Measurements from ENCODE around the gene ADAMTS3. TPM values are rescaled to one million over a fixed set of nuclear protein-coding genes. Genes with fewer than 3 reads are reported as not detected.

Gene ADAMTS3
- total RNA-seq, 1 experiment from 2014 or later: not detected

GRCh38 chr4:72410158-72410557 lies 158.9 kb downstream of the ADAMTS3 start:
- DNase-seq (ENCODE audit: low spot score): no peak

DNA sequence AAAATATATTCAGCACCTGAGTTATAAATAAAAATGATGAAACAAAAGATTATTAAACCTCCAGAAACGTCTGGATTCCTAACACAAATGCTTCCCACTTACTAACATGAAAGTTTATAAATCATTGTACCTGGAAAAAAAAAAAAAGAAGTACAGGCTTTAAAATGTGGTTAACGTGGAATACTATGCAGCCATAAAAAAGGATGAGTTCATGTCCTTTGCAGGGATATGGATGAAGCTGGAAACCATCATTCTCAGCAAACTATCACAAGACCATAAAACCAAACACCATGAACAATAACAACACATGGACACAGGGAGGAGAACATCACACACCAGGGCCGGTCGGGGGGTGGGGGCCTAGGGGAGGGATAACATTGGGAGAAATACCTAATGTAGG lies 160.5 kb downstream of the ADAMTS3 start:
- no peak for DNase-seq (ENCODE audit: low spot score)

GRCh38 chr4:72405417-72405816 lies 163.6 kb downstream of the ADAMTS3 start:
- DNase-seq (ENCODE audit: low spot score): no peak

GRCh38 chr4:72397314-72397713 lies 171.7 kb downstream of the ADAMTS3 start:
- DNase-seq (ENCODE audit: low spot score): no peak

DNA sequence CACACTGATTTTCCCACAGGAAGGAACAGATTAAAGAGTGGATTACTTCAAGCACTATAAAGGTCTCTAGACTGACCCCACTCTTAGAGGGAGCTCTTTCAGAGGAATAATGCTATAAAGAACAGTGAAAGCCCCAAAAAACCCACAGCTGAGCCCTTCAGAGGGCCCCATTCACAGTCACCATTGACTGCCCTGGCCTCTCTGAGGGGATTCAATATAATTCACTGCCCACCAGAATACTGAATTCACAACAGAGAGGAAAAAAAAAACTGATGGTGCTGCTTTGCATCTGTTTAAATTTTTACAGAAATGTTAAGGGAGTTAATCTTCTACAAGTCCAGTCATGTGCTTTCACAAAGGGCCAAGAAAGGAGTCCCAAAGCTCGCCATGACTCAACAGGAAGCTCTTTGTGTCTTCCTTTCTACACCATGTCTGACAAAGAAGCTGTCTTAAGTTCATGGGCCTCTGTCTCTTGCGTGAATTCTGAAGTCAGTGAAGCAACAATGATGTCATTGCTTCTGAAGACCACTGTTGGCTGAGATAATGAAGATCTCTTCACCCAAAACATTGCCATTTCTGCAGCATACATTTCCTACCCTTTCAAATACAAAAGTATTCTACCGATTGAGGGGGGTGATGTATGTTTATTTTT lies 174.9 kb downstream of the ADAMTS3 start:
- no peak for DNase-seq (ENCODE audit: low spot score)

GRCh38 chr4:72391281-72391680 lies 177.7 kb downstream of the ADAMTS3 start:
- no peak for DNase-seq (ENCODE audit: low spot score)

GRCh38 chr4:72390409-72390808 lies 178.6 kb downstream of the ADAMTS3 start:
- no peak for DNase-seq (ENCODE audit: low spot score)

- DNase-seq (ENCODE audit: low spot score): no peak
Observed at GRCh38 chr4:72388521-72388920, 180.5 kb downstream of the ADAMTS3 start.

DNA sequence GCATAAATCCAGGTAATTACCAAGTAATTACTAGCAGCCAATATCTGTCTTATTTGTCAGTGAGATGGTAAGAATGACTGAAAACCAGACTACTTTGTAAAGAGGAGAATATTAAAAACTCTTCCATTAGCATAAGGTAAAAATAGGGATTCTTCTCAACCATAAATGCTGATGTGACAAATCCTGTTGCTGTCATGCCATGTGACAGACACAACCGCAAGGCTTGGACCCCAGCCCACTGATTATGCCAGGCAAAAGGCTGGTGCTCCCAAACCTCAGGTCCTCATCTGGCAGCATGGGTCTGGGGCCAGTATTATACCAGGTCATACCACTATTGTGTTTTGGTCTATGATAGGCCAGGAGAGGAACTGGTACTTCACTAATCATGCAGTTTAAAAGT lies 181.1 kb downstream of the ADAMTS3 start:
- DNase-seq (ENCODE audit: low spot score): no peak

GRCh38 chr4:72383439-72383838 lies 185.6 kb downstream of the ADAMTS3 start:
- no peak for DNase-seq (ENCODE audit: low spot score)

- DNase-seq (ENCODE audit: low spot score): no peak
Observed at GRCh38 chr4:72378901-72379300, 190.1 kb downstream of the ADAMTS3 start.

GRCh38 chr4:72377491-72378194 lies 191.4 kb downstream of the ADAMTS3 start:
- DNase-seq (ENCODE audit: low spot score): no peak

DNA sequence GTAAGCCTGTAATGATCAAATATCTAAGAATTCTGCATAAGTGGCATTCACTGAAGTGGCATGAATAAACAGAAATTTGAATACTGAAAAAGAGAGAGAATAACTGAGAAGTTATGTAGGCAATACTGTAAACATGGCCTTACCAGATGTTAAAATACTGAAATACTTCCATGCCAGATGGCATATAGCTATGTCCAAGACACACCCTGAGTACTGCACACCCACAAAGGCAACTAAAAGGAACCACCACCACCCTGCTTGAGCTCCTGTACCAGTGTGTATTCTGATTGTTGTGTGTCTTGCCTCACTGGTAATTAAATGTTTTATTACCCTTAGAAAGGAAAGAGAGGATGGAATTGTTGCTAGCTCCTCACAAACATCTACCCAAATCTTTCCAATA lies 192.1 kb downstream of the ADAMTS3 start:
- DNase-seq (ENCODE audit: low spot score): no peak

DNA sequence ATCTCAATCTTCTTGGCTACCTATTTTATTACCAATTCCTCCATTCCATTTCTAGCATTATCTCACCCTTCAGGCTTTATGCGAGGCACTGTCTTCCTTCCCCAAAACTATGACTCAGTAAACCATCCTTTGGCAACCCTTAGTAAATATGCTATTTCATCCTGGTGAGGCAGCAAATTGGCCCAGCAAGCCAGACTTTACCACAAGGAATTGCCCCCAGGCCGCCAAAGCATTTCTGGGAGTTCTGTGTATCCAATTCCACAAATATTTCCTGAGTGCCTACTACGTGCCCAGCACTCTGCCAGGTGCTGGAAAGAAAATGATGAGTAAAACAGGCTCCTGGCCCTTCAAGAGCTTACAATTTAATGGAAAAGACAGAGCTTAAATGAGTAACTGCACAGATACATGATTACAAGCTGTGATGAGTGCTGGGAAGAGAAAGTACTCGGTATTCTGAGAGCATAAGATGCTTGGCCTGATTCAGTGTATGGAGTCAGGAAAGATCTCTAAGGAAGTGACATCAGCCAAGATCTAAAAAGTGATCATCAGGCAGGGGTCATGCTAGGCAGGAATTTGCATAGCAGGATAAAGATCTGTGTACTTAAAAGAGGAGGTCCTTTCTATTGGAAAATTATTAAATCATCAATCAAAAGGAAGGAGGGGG lies 193.8 kb downstream of the ADAMTS3 start:
- DNase-seq (ENCODE audit: low spot score): no peak

DNA sequence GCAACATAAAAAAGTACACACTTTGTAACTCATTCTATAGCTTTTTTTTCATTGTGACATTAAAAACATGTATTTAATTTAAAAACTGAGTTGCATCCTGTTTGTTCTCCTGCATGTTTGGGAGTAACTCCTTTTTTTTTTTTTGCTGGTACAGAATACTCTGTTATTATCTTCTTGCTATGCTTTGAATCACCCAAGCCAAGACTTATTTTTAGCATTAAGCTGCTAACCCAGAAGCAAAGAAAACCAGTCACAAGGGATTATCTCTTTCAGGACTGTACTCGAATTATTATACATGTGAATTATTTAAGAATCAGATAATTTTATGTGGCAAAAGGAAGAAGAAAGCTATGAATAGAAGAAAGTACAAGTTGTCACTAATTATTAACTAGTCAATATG lies 194.9 kb downstream of the ADAMTS3 start:
- DNase-seq (ENCODE audit: low spot score): no peak

GRCh38 chr4:72366601-72367000 lies 202.4 kb downstream of the ADAMTS3 start:
- DNase-seq (ENCODE audit: low spot score): no peak

- no peak for DNase-seq (ENCODE audit: low spot score)
Observed at GRCh38 chr4:72365981-72366380, 203.0 kb downstream of the ADAMTS3 start.

DNA sequence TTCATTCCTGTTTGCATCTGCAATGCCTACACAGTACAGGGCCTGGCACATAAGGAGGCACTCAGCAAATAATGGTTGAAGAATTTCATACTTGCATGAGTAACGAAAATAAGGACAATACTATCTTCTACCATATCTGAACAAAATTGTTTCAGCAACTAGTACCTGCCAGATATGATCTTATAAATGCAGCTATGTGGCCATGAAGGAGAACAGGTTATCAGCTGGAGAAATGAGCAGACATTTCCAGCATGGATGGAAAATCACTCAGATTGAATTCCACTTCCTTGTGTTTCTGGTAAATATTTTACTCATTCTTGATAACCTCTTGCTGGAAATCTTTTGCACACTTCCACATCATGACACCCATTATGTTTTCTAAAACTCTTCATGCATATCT lies 204.0 kb downstream of the ADAMTS3 start:
- no peak for DNase-seq (ENCODE audit: low spot score)

DNA sequence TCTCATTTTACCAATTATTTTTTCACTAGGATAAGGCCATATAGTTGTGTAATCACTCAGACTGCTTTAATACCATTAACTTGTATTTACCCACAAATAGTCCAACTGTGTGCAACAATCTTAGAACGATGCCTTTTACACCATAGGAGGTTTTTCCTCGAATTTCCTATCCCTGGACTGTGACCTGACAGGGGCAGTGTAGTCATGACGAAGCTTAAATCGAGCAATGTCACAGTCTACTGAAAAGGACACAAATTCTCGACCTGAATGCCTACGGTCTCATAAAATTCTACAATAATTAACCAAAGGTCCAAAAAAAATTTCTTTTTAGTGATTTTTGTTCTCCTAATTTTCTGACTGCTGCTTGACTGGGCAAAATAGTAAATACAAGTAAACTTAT lies 208.9 kb downstream of the ADAMTS3 start:
- DNase-seq (ENCODE audit: low spot score): no peak

DNA sequence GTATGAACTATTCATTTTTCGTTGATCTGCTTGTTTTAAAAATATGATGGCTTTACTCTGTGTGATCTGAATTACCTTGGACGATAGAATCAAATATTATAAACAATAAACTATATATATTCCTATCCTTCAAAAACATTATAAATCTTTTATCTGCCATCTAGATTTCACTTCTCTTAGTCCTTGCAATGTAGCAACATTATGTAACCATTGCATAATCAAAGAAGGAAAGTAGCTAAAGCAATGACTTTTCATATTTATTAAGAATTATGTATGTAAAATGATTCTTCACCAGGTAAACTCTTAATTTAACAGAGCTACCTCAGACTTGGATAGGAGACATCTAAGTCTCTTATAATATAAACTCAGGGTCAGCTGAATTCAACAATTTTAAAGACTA lies 210.5 kb downstream of the ADAMTS3 start:
- no peak for DNase-seq (ENCODE audit: low spot score)

DNA sequence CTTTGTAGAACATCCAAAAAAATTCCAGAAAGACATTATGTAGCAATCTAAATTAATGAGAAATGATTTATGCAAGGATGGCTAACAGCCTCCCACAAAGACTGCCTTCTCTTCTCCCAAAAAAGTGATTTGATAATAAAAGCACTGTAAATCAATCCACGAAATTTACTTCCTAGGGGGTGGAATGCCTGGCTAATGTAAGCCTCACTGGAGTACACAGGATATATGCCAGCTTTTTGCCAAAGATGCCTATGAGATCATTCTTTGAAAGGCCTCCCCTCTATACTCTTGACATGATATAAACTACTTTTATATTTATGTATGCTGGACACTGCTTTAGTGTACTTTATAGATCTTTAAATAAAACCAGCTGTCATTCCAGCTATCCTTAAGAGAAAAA lies 211.1 kb downstream of the ADAMTS3 start:
- DNase-seq (ENCODE audit: low spot score): no peak

DNA sequence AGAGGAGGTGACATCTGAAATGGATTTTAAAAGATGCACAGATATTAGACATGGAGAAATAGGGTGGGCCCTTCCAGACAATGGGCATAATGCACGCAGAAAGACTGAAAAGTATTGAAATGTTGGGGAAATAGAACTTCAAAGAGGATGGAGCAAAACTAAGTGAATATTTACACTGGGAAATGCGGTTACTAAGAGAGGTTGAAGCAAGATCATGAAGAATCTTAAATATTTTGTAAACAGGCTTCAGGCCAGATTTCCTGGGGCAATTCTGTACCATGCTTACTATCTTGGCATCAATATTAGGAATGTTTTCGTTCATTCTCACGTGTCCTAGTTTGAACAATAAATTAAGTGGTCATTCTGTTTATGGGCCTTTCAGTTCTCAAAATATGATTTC lies 216.3 kb downstream of the ADAMTS3 start:
- no peak for DNase-seq (ENCODE audit: low spot score)

DNA sequence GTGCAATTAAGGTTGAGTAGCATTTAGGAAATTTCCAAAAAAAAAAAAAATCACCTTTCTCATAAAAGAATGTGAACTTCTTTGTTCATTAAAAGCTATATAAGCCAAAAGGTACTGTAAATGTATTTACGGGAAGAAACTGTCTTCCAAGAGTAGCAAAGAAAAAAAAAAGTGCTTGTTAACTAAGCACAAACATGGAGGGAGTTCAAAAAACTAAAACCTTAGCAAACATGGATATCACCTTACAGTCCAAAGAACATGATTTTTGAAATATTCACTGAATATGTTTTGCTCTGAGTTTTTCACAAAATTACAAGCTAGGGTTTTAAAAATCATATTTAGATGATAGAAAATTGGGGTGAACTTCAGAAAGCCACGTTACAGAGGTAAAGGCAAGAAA lies 217.5 kb downstream of the ADAMTS3 start:
- no peak for DNase-seq (ENCODE audit: low spot score)

Measured in HT-29 (cell line).